ENCODE measurements around the gene LINC01488. TPM values are rescaled to one million over a fixed set of nuclear protein-coding genes. Genes with fewer than 3 reads are reported as not detected.

The LINC01488 gene
- total and polyA plus RNA-seq, 9 of the 15 experiments (the other 6 are each of a cell fraction or from before 2014, with no cell fraction given): not detected

DNA sequence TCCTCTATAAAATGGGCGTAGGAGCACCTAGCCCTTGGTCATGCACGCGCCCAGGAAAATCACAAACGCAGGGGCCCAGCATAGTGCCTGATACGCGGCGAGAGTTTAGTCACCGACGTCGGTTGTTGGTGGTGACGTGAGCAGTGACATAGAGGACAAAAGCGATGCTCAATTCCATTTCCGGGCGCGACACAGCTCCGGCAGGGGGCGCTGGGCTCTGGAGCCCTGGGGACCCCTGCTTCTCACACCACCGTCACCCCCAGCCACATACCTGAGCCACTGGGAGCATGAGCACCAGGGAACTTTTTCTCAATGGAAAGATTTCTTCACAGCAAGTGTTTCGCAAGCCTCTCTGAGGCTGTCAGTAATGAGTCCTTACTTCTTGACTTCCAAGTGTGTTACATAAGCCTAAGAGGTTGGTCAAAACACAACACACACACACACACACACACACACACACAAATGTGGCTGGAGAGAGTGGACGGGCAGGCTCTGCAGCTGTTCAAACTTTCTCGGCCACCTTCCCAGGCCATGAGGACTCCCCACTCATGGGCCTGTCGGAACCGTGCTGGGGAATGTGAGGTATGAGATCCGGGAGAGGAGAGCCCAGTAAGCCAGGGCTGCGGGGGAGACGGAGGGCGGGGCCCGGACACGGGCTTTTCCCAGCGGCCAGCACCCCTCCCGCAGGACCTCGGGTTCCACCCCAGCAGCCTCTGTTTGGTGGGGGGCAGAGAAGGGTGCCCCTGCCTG is 36.9 kb upstream of the LINC01488 start (continued):
- TF ChIP-seq, protein P1, sequence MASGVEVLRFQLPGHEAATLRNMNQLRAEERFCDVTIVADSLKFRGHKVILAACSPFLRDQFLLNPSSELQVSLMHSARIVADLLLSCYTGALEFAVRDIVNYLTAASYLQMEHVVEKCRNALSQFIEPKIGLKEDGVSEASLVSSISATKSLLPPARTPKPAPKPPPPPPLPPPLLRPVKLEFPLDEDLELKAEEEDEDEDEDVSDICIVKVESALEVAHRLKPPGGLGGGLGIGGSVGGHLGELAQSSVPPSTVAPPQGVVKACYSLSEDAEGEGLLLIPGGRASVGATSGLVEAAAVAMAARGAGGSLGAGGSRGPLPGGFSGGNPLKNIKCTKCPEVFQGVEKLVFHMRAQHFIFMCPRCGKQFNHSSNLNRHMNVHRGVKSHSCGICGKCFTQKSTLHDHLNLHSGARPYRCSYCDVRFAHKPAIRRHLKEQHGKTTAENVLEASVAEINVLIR (CRISPR knock-in tag; IDR thresholded peaks at IDR 0.05): peak; percentile 91
- TF ChIP-seq ZNF398 (CRISPR knock-in tag; IDR thresholded peaks at IDR 0.05) (no peak), E2F8 (IDR thresholded peaks at IDR 0.05; ENCODE audit: low read depth, partially characterized antibody) (peak; percentile 63), ZNF551 (CRISPR knock-in tag; IDR thresholded peaks at IDR 0.05) (no peak), E2F3 (CRISPR knock-in tag; IDR thresholded peaks at IDR 0.05) (no peak), POLR3G (IDR thresholded peaks at IDR 0.05; ENCODE audit: extremely low read depth, insufficient read length, insufficient replicate concordance) (no peak)
- TF ChIP-seq, protein P2, sequence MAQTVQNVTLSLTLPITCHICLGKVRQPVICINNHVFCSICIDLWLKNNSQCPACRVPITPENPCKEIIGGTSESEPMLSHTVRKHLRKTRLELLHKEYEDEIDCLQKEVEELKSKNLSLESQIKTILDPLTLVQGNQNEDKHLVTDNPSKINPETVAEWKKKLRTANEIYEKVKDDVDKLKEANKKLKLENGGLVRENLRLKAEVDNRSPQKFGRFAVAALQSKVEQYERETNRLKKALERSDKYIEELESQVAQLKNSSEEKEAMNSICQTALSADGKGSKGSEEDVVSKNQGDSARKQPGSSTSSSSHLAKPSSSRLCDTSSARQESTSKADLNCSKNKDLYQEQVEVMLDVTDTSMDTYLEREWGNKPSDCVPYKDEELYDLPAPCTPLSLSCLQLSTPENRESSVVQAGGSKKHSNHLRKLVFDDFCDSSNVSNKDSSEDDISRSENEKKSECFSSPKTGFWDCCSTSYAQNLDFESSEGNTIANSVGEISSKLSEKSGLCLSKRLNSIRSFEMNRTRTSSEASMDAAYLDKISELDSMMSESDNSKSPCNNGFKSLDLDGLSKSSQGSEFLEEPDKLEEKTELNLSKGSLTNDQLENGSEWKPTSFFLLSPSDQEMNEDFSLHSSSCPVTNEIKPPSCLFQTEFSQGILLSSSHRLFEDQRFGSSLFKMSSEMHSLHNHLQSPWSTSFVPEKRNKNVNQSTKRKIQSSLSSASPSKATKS (CRISPR knock-in tag; IDR thresholded peaks at IDR 0.05): no peak

All from K562 (cell line).